HepG2 (cell line): ENCODE results near the gene PIK3CB. TPM values are rescaled to one million over a fixed set of nuclear protein-coding genes. Genes with fewer than 3 reads are reported as not detected.

ENCODE experiments used
- ARNT2 ChIP-seq: sonication (generic); formaldehyde crosslinking; IDR thresholded peaks from 2 replicates; pipeline ENCODE4 v1.8.0; 2022; ENCODE audit warnings: mild to moderate bottlenecking, low read depth, missing genetic modification reagents, moderate library complexity
- ELF4 ChIP-seq: sonication (generic); formaldehyde crosslinking; IDR thresholded peaks from 2 replicates; pipeline ENCODE4 v1.5.0; 2020; ENCODE audit warnings: missing genetic modification reagents, mild to moderate bottlenecking, moderate library complexity, borderline replicate concordance
- FIP1L1 ChIP-seq: fragments of 200-400 bp; formaldehyde crosslinking; IDR thresholded peaks from 2 replicates; pipeline ENCODE4 v1.6.1; 2018; ENCODE audit warnings: low read depth, mild to moderate bottlenecking, low read length, moderate library complexity, borderline replicate concordance; ENCODE audit not compliant: insufficient read depth
- GFI1 ChIP-seq: sonication (generic); formaldehyde crosslinking; IDR thresholded peaks from 2 replicates; pipeline ENCODE4 v1.5.0; 2020; ENCODE audit warnings: missing genetic modification reagents, mild to moderate bottlenecking, borderline replicate concordance
- HMGXB4 ChIP-seq, 2 experiments: sonication (generic) in 1 of 2; formaldehyde crosslinking in 1 of 2; IDR thresholded peaks; 2 replicates each; pipeline versions ENCODE4 v1.4.0 to v1.6.1; 2018 to 2020; ENCODE audit warnings: missing genetic modification reagents in 2 of 2, borderline replicate concordance in 1 of 2, low read depth in 1 of 2, mild to moderate bottlenecking in 1 of 2, missing biosample characterization in 1 of 2
- NFIC ChIP-seq: IDR thresholded peaks from 2 replicates; pipeline ENCODE4 v1.6.1; 2012; ENCODE audit warnings: mild to moderate bottlenecking, low read length, inconsistent platforms
- RARA ChIP-seq: IDR thresholded peaks from 2 replicates; pipeline ENCODE4 v1.6.1; 2016; ENCODE audit warnings: missing genetic modification reagents, missing compliant biosample characterization
- RXRA ChIP-seq: sonication (generic); formaldehyde crosslinking; IDR thresholded peaks from 2 replicates; pipeline ENCODE4 v1.5.1; 2020; ENCODE audit warnings: missing genetic modification reagents
- SP1 ChIP-seq, 2 experiments: fragments of 450-650 bp in 1 of 2; sonication (generic) in 1 of 2; formaldehyde crosslinking in 1 of 2; IDR thresholded peaks; 2 replicates each; pipeline versions ENCODE4 v1.4.0 to v1.6.1; 2016 to 2020; ENCODE audit warnings: missing genetic modification reagents in 1 of 2
- SP140L ChIP-seq: sonication (generic); formaldehyde crosslinking; IDR thresholded peaks from 2 replicates; pipeline ENCODE4 v1.4.0; 2020; ENCODE audit warnings: missing genetic modification reagents, borderline replicate concordance
- SP5 ChIP-seq: IDR thresholded peaks from 2 replicates; pipeline ENCODE4 v1.6.1; 2016; ENCODE audit warnings: low read depth, borderline replicate concordance
- TERF1 ChIP-seq: sonication (generic); formaldehyde crosslinking; IDR thresholded peaks from 2 replicates; pipeline ENCODE4 v1.8.0; 2022; ENCODE audit warnings: mild to moderate bottlenecking, missing genetic modification reagents, moderate library complexity
- TMF1 ChIP-seq: sonication (generic); formaldehyde crosslinking; IDR thresholded peaks from 2 replicates; pipeline ENCODE4 v1.8.1; 2022; ENCODE audit warnings: low read depth, missing genetic modification reagents
- WIZ ChIP-seq: sonication (generic); formaldehyde crosslinking; IDR thresholded peaks from 2 replicates; pipeline ENCODE4 v1.5.1; 2020; ENCODE audit warnings: mild to moderate bottlenecking, missing genetic modification reagents
- ZBTB34 ChIP-seq: sonication (generic); formaldehyde crosslinking; IDR thresholded peaks from 2 replicates; pipeline ENCODE4 v1.8.0; 2022; ENCODE audit warnings: mild to moderate bottlenecking, missing genetic modification reagents
- ZBTB49 ChIP-seq: sonication (generic); formaldehyde crosslinking; IDR thresholded peaks from 2 replicates; pipeline ENCODE4 v1.4.0; 2020; ENCODE audit warnings: missing genetic modification reagents, borderline replicate concordance
- ZNF234 ChIP-seq: sonication (generic); formaldehyde crosslinking; conservative IDR thresholded peaks from 2 replicates; pipeline ENCODE4 v1.5.1; 2020; ENCODE audit warnings: mild to moderate bottlenecking, missing genetic modification reagents
- ZNF362 ChIP-seq: sonication (generic); formaldehyde crosslinking; IDR thresholded peaks from 2 replicates; pipeline ENCODE4 v1.4.0; 2020; ENCODE audit warnings: missing genetic modification reagents, mild to moderate bottlenecking, borderline replicate concordance
- ZNF598 ChIP-seq: sonication (generic); formaldehyde crosslinking; IDR thresholded peaks from 2 replicates; pipeline ENCODE4 v1.5.1; 2020; ENCODE audit warnings: mild to moderate bottlenecking, missing genetic modification reagents, borderline replicate concordance
- ZNF883 ChIP-seq: sonication (generic); formaldehyde crosslinking; IDR thresholded peaks from 2 replicates; pipeline ENCODE4 v1.5.1; 2020; ENCODE audit warnings: mild to moderate bottlenecking, missing genetic modification reagents; ENCODE audit errors: not compliant biosample characterization
- ZSCAN29 ChIP-seq: sonication (generic); formaldehyde crosslinking; conservative IDR thresholded peaks from 2 replicates; pipeline ENCODE4 v1.4.0; 2020; ENCODE audit warnings: mild to moderate bottlenecking, missing genetic modification reagents
- ZSCAN30 ChIP-seq: sonication (generic); formaldehyde crosslinking; IDR thresholded peaks from 2 replicates; pipeline ENCODE4 v1.5.0; 2020; ENCODE audit warnings: mild to moderate bottlenecking, missing genetic modification reagents
- polyA plus RNA-seq, 8 experiments: library from polyadenylated mRNA; depleted of rRNA in 3 of 8; stranded (reverse) in 7 of 8; unstranded in 1 of 8; fragments of >200 nt; fragmentation: Illumina TruSeq in 4 of 8; extraction: Trizol in 4 of 8; gene quantifications; 2 replicates each; pipeline versions ENCODE4 v1.2.1 to v1.2.3, GENCODE V29; 2011 to 2016; ENCODE audit warnings: low read depth in 4 of 8, missing spikeins in 1 of 8, mixed read lengths in 1 of 8; ENCODE audit not compliant: insufficient read depth in 1 of 8
- total RNA-seq, 5 experiments: library from RNA; depleted of rRNA; stranded (reverse); fragments of >200 nt; fragmentation: Illumina TruSeq; extraction: Trizol; gene quantifications; 2 replicates each; pipeline ENCODE4 v1.2.3, GENCODE V29; 2016; ENCODE audit warnings: low read depth in 1 of 5

The PIK3CB gene
- total and polyA plus RNA-seq, 2 of the 13 experiments (the other 11 are each of a cell fraction or from before 2014, with no cell fraction given) = 6.6 to 18.7 TPM

GRCh38 chr3:138835397-138835757 lies 649 bp upstream of the PIK3CB start (continued):
- no peak for TF ChIP-seq RXRA (CRISPR knock-in tag)
- no peak for TF ChIP-seq WIZ (CRISPR knock-in tag)
- no peak for TF ChIP-seq ZSCAN29
- TF ChIP-seq ZNF883 (CRISPR knock-in tag) = no peak
- TF ChIP-seq ZNF362 (CRISPR knock-in tag) = no peak
- 0 out of 4 replicates have a peak, but pooled peaks of 1 of the 2 experiments have one; percentile 27 for TF ChIP-seq HMGXB4 (CRISPR knock-in tag; IDR thresholded peaks at IDR 0.05; ENCODE audit: borderline replicate concordance in 1 of 2, low read depth in 1 of 2)
- no peak for TF ChIP-seq ZNF598 (CRISPR knock-in tag)
- peak; percentile 43; the same call in 1 of the 2 replicates for TF ChIP-seq NFIC
- 0 out of 2 replicates have a peak, but pooled peaks have one; percentile 25 for TF ChIP-seq SP140L (CRISPR knock-in tag)
- no peak for TF ChIP-seq ZSCAN30
- no peak for TF ChIP-seq FIP1L1
- no peak for TF ChIP-seq SP1 (IDR thresholded peaks at IDR 0.05)
- TF ChIP-seq SP1 (CRISPR knock-in tag; IDR thresholded peaks at IDR 0.05) = no peak
- TF ChIP-seq ZBTB49 = no peak
- TF ChIP-seq GFI1 (CRISPR knock-in tag) = peak; percentile 25; the same call in 1 of the 2 replicates
- no peak for TF ChIP-seq ARNT2 (CRISPR knock-in tag)
- TF ChIP-seq ZBTB34 = 0 out of 2 replicates have a peak, but pooled peaks have one; percentile 53
- TF ChIP-seq TMF1 = no peak
- no peak for TF ChIP-seq TERF1 (CRISPR knock-in tag)
- no peak for TF ChIP-seq RARA (CRISPR knock-in tag)
- no peak for TF ChIP-seq SP5 (CRISPR knock-in tag)
- 0 out of 2 replicates have a peak, but pooled peaks have one; percentile 20 for TF ChIP-seq ELF4 (CRISPR knock-in tag)
- no peak for TF ChIP-seq ZNF234 (CRISPR knock-in tag)
